ENCODE results near the gene ABHD12B.

DNA sequence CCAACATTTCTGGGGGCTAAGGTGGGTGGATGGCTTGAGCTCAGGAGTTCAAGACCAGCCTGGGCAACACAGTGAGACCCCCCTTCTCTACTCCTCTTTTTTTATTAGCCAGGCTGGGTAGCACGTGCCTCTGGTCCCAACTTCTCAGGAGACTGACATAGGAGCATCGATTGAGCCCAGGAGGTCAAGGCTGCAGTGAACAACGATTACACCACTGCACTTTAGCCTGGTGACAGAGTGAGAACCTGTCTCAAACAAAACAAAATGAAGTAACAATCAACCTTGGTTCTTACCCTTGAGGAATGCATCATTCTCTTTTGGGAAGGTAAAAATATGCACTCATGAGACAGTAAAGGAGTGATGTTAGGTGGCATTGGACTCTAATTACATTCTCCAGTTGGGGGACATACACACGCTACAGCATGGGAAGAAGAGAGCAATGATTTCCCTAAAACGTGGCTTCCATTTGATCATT is 37.0 kb upstream of the ABHD12B start:
- TF ChIP-seq, protein P1, sequence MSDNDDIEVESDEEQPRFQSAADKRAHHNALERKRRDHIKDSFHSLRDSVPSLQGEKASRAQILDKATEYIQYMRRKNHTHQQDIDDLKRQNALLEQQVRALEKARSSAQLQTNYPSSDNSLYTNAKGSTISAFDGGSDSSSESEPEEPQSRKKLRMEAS (IDR thresholded peaks at IDR 0.05; ENCODE audit: insufficient read depth, insufficient read length), result no peak
- TF ChIP-seq POLR2AphosphoS5 (IDR thresholded peaks at IDR 0.05; ENCODE audit: insufficient read depth, low read depth, low read length), result no peak
- TF ChIP-seq, protein P2, sequence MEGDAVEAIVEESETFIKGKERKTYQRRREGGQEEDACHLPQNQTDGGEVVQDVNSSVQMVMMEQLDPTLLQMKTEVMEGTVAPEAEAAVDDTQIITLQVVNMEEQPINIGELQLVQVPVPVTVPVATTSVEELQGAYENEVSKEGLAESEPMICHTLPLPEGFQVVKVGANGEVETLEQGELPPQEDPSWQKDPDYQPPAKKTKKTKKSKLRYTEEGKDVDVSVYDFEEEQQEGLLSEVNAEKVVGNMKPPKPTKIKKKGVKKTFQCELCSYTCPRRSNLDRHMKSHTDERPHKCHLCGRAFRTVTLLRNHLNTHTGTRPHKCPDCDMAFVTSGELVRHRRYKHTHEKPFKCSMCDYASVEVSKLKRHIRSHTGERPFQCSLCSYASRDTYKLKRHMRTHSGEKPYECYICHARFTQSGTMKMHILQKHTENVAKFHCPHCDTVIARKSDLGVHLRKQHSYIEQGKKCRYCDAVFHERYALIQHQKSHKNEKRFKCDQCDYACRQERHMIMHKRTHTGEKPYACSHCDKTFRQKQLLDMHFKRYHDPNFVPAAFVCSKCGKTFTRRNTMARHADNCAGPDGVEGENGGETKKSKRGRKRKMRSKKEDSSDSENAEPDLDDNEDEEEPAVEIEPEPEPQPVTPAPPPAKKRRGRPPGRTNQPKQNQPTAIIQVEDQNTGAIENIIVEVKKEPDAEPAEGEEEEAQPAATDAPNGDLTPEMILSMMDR (IDR thresholded peaks at IDR 0.05; ENCODE audit: extremely low read depth in 1 of 2, insufficient read depth in 1 of 2, low read depth in 1 of 2, low read length in 2 of 2), result no peak
- TF ChIP-seq EZH2 (IDR thresholded peaks at IDR 0.05; ENCODE audit: borderline replicate concordance, low read depth, low read length, severe bottlenecking), result no peak
- no peak for TF ChIP-seq POLR2A (IDR thresholded peaks at IDR 0.05; ENCODE audit: low read depth, low read length)
- no peak for TF ChIP-seq FOS (IDR thresholded peaks at IDR 0.05; ENCODE audit: borderline replicate concordance, insufficient read depth, low read length)
- no peak for TF ChIP-seq JUN (IDR thresholded peaks at IDR 0.05; ENCODE audit: borderline replicate concordance, insufficient read depth, insufficient read length, low read depth)
